OCI-LY3 (cell line): Measurements from ENCODE around the gene ATP2B3.

Experiments used
- CTCF ChIP-seq: fragments of 200-600, 300-600 bp; sonication (generic); IDR thresholded peaks from 2 replicates; pipeline ENCODE4 v1.5.1; 2014; ENCODE audit warnings: antibody characterized with exemption, low read length, low read depth
- EZH2phosphoT487 ChIP-seq: fragments of 200-600 bp; shearing (Covaris generic); IDR thresholded peaks from 2 replicates; pipeline ENCODE4 v1.6.1; 2018; ENCODE audit warnings: antibody characterized with exemption, mixed run types, low read depth

GRCh38 chrX:153538424-153538823 is 21.0 kb downstream of the ATP2B3 start:
- TF ChIP-seq CTCF: no peak
- no peak for TF ChIP-seq EZH2phosphoT487
